ENCODE data around the gene PKP3. TPM values are rescaled to one million over a fixed set of nuclear protein-coding genes. Genes with fewer than 3 reads are reported as not detected.
A peak's percentile ranks its signal among the peaks of the same experiment; 100 is the strongest.

The PKP3 gene
- total and polyA plus RNA-seq, 7 experiments from 2014 or later = not detected

- H3K4me1 ChIP-seq (ENCODE audit: control insufficient read depth in 2 of 2, insufficient read depth in 2 of 2, low read length in 2 of 2) = no peaks in the 10 kb centered on the region
- ChIA-PET CTCF (interaction anchor here (1.5 kb wide), 1 partner anchor 11 kb away, joined by 4 read pairs; no protein-coding TSS in a partner anchor), POLR2A (no interaction called here)
- no peaks in the 10 kb centered on the region for H3K36me3 Mint-ChIP-seq
- peaks cover 0 to 11% (median 0%) of the 10 kb centered on the region in 7 donors for H3K4me1 Mint-ChIP-seq
- no peaks in the 10 kb centered on the region for H3K27me3 ChIP-seq (ENCODE audit: control insufficient read depth in 2 of 2, insufficient read depth in 2 of 2, low read length in 2 of 2)
- no peak overlapping the region for H3K27ac Mint-ChIP-seq
- peaks cover 0 to 9% (median 0%) of the 10 kb centered on the region in 5 donors for H3K27me3 Mint-ChIP-seq
- ATAC-seq (no peak), DNase-seq (no peak)
- H3K4me3 Mint-ChIP-seq = peak overlapping the region in 2 of 10 donors; percentile 13 to 67
- H3K27ac ChIP-seq (ENCODE audit: low read depth, low read length) = no peak overlapping the region
- peaks cover 0 to 2% (median 0%) of the 10 kb centered on the region in 11 donors for H3K9me3 Mint-ChIP-seq
- intact Hi-C loops (cut with micrococcal nuclease) = no loop called here
- H3K4me3 ChIP-seq (ENCODE audit: low read length) = no peak overlapping the region
- H3K36me3 ChIP-seq (ENCODE audit: control insufficient read depth in 2 of 3, insufficient read depth in 3 of 3, low read length in 3 of 3) = no peaks in the 10 kb centered on the region
- H3K9me3 ChIP-seq (ENCODE audit: control insufficient read depth in 2 of 3, low read length in 3 of 3) = no peaks in the 10 kb centered on the region
Measured at GRCh38 chr11:394858-395655, 1.0 kb downstream of the PKP3 start.

- no peaks in the 10 kb centered on the region for H3K36me3 Mint-ChIP-seq
- H3K9me3 Mint-ChIP-seq = peaks cover 0 to 2% (median 0%) of the 10 kb centered on the region in 11 donors
- H3K4me3 ChIP-seq (ENCODE audit: low read length) = no peak overlapping the region
- H3K9me3 ChIP-seq (ENCODE audit: control insufficient read depth in 2 of 3, low read length in 3 of 3) = no peaks in the 10 kb centered on the region
- H3K36me3 ChIP-seq (ENCODE audit: control insufficient read depth in 2 of 3, insufficient read depth in 3 of 3, low read length in 3 of 3) = no peaks in the 10 kb centered on the region
- CTCF ChIA-PET = interaction anchor here (1.2 to 1.5 kb wide), 2 partner anchors 11 to 91 kb away, joined by 3 to 4 read pairs; no protein-coding TSS in a partner anchor
- peaks cover 0 to 11% (median 0%) of the 10 kb centered on the region in 7 donors for H3K4me1 Mint-ChIP-seq
- intact Hi-C loops (cut with micrococcal nuclease) = no loop called here
- H3K27me3 Mint-ChIP-seq = peaks cover 0 to 9% (median 0%) of the 10 kb centered on the region in 5 donors
- no peaks in the 10 kb centered on the region for H3K4me1 ChIP-seq (ENCODE audit: control insufficient read depth in 2 of 2, insufficient read depth in 2 of 2, low read length in 2 of 2)
- H3K4me3 Mint-ChIP-seq = peak overlapping the region in 3 of 10 donors; percentile 29 to 69 (median 32)
- no peak overlapping the region for H3K27ac ChIP-seq (ENCODE audit: low read depth, low read length)
- H3K27ac Mint-ChIP-seq = no peak overlapping the region
- DNase-seq (no peak), ATAC-seq (no peak)
- POLR2A ChIA-PET = interaction anchor here (1.1 to 1.8 kb wide), 3 partner anchors 9 to 53 kb away, joined by 4 to 11 read pairs (median 4); partner anchors contain the start of gene SIGIRR
- H3K27me3 ChIP-seq (ENCODE audit: control insufficient read depth in 2 of 2, insufficient read depth in 2 of 2, low read length in 2 of 2) = no peaks in the 10 kb centered on the region
Measured at GRCh38 chr11:395866-396265, 1.9 kb downstream of the PKP3 start.

DNA sequence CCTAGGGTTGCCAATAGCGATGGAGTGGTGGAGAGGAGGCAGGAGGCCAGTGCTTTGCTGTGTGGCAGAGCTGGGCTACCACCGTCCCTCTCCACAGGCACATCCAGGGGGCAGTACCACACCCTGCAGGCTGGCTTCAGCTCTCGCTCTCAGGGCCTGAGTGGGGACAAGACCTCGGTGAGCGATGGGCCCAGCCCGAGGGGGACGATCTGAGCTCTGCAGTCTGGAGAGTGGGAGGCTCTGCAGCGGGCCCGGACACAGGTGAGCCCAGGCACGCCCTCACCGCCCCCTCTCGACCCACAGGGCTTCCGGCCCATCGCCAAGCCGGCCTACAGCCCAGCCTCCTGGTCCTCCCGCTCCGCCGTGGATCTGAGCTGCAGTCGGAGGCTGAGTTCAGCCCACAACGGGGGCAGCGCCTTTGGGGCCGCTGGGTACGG lies 2.5 kb downstream of the PKP3 start:
- ChIA-PET CTCF (interaction anchor here (1.0 to 1.5 kb wide), 4 partner anchors 10 to 146 kb away, joined by 3 to 8 read pairs (median 4); no protein-coding TSS in a partner anchor), POLR2A (interaction anchor here (0.9 to 1.8 kb wide), 5 partner anchors 9 to 54 kb away, joined by 3 to 11 read pairs (median 4); partner anchors contain the start of genes PTDSS2 and SIGIRR)
- Mint-ChIP-seq H3K27ac (no peak overlapping the region), H3K4me1 (peaks cover 0 to 11% (median 0%) of the 10 kb centered on the region in 7 donors), H3K27me3 (peaks cover 0 to 9% (median 0%) of the 10 kb centered on the region in 5 donors), H3K9me3 (peaks cover 0 to 2% (median 0%) of the 10 kb centered on the region in 11 donors), H3K4me3 (peak overlapping the region in 4 of 10 donors; percentile 6 to 69 (median 28)), H3K36me3 (no peaks in the 10 kb centered on the region)
- no peaks in the 10 kb centered on the region for H3K4me1 ChIP-seq (ENCODE audit: control insufficient read depth in 2 of 2, insufficient read depth in 2 of 2, low read length in 2 of 2)
- no peaks in the 10 kb centered on the region for H3K36me3 ChIP-seq (ENCODE audit: control insufficient read depth in 2 of 3, insufficient read depth in 3 of 3, low read length in 3 of 3)
- no peak overlapping the region for H3K4me3 ChIP-seq (ENCODE audit: low read length)
- DNase-seq (no peak), ATAC-seq (peak; percentile 54)
- intact Hi-C loops (cut with micrococcal nuclease) = no loop called here
- no peak overlapping the region for H3K27ac ChIP-seq (ENCODE audit: low read depth, low read length)
- no peaks in the 10 kb centered on the region for H3K9me3 ChIP-seq (ENCODE audit: control insufficient read depth in 2 of 3, low read length in 3 of 3)
- no peaks in the 10 kb centered on the region for H3K27me3 ChIP-seq (ENCODE audit: control insufficient read depth in 2 of 2, insufficient read depth in 2 of 2, low read length in 2 of 2)

DNA sequence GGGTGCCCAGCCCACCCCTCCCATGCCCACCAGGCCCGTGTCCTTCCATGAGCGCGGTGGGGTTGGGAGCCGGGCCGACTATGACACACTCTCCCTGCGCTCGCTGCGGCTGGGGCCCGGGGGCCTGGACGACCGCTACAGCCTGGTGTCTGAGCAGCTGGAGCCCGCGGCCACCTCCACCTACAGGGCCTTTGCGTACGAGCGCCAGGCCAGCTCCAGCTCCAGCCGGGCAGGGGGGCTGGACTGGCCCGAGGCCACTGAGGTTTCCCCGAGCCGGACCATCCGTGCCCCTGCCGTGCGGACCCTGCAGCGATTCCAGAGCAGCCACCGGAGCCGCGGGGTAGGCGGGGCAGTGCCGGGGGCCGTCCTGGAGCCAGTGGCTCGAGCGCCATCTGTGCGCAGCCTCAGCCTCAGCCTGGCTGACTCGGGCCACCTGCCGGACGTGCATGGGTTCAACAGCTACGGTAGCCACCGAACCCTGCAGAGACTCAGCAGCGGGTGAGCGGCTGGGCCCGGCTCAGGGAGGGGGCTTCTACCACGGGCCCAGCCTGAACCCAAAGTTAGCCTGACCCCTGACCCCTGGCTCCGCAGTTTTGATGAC lies 3.0 kb downstream of the PKP3 start:
- Histone ChIP-seq H3K27me3 (ENCODE audit: control insufficient read depth in 2 of 2, insufficient read depth in 2 of 2, low read length in 2 of 2) (no peaks in the 10 kb centered on the region), H3K9me3 (ENCODE audit: control insufficient read depth in 2 of 3, low read length in 3 of 3) (no peaks in the 10 kb centered on the region), H3K36me3 (ENCODE audit: control insufficient read depth in 2 of 3, insufficient read depth in 3 of 3, low read length in 3 of 3) (no peaks in the 10 kb centered on the region), H3K4me3 (ENCODE audit: low read length) (no peak overlapping the region), H3K4me1 (ENCODE audit: control insufficient read depth in 2 of 2, insufficient read depth in 2 of 2, low read length in 2 of 2) (no peaks in the 10 kb centered on the region), H3K27ac (ENCODE audit: low read depth, low read length) (no peak overlapping the region)
- Mint-ChIP-seq H3K27ac (no peak overlapping the region), H3K4me1 (peaks cover 0 to 11% (median 0%) of the 10 kb centered on the region in 7 donors), H3K27me3 (peaks cover 0 to 9% (median 0%) of the 10 kb centered on the region in 5 donors), H3K36me3 (no peaks in the 10 kb centered on the region), H3K4me3 (peak overlapping the region in 4 of 10 donors; percentile 29 to 69 (median 46)), H3K9me3 (peaks cover 0 to 2% (median 0%) of the 10 kb centered on the region in 11 donors)
- CTCF ChIA-PET = interaction anchor here (1.0 to 1.3 kb wide), 3 partner anchors 54 to 146 kb away, joined by 3 to 8 read pairs (median 5); no protein-coding TSS in a partner anchor
- DNase-seq (peak in 1 of 9 donors; percentile 46), ATAC-seq (peak; percentile 77)
- POLR2A ChIA-PET = interaction anchor here (0.9 to 1.8 kb wide), 4 partner anchors 8 to 53 kb away, joined by 3 to 11 read pairs (median 6); partner anchors contain the start of genes PTDSS2 and SIGIRR
- intact Hi-C loops (cut with micrococcal nuclease) = loop anchor here in 1 of 2 donors (1.0 kb wide), 2 partner anchors 92 to 147 kb away; no protein-coding TSS in a partner anchor

GRCh38 chr11:398826-399225 lies 4.8 kb downstream of the PKP3 start:
- ATAC-seq = no peak

DNA sequence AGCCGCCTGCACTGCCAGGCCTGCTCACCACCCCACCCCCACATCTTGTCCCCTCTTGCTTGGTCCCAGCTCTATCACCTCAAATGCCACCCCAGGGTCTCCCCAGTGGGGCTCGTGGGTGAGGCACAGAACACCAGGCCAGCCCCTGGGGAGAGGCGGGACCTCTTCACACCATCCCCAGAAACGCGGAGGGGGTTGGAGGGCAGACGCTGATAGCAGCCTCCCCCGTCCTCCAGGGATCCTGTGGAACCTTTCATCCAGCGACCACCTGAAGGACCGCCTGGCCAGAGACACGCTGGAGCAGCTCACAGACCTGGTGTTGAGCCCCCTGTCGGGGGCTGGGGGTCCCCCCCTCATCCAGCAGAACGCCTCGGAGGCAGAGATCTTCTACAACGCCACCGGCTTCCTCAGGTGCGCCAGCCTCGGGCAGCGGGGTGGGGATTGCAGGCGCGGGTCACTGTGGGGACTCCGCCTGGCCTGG lies 5.8 kb downstream of the PKP3 start:
- Histone ChIP-seq H3K4me1 (ENCODE audit: control insufficient read depth in 2 of 2, insufficient read depth in 2 of 2, low read length in 2 of 2) (no peaks in the 10 kb centered on the region), H3K4me3 (ENCODE audit: low read length) (no peak overlapping the region), H3K27me3 (ENCODE audit: control insufficient read depth in 2 of 2, insufficient read depth in 2 of 2, low read length in 2 of 2) (no peaks in the 10 kb centered on the region), H3K27ac (ENCODE audit: low read depth, low read length) (no peak overlapping the region), H3K9me3 (ENCODE audit: control insufficient read depth in 2 of 3, low read length in 3 of 3) (no peaks in the 10 kb centered on the region), H3K36me3 (ENCODE audit: control insufficient read depth in 2 of 3, insufficient read depth in 3 of 3, low read length in 3 of 3) (peaks cover 0 to under 1% (median 0%) of the 10 kb centered on the region in 3 experiments)
- intact Hi-C loops (cut with micrococcal nuclease) = no loop called here
- peak overlapping the region in 1 of 9 donors; percentile 21 for H3K27ac Mint-ChIP-seq
- ATAC-seq = no peak
- H3K9me3 Mint-ChIP-seq = peaks cover 0 to 2% (median 0%) of the 10 kb centered on the region in 11 donors
- DNase-seq = peak in 1 of 9 donors; percentile 5
- POLR2A ChIA-PET = no interaction called here
- H3K4me1 Mint-ChIP-seq = peaks cover 0 to 10% (median 0%) of the 10 kb centered on the region in 7 donors
- peak overlapping the region in 2 of 10 donors; percentile 51 to 61 for H3K4me3 Mint-ChIP-seq
- no peaks in the 10 kb centered on the region for H3K36me3 Mint-ChIP-seq
- H3K27me3 Mint-ChIP-seq = peaks cover 0 to 9% (median 0%) of the 10 kb centered on the region in 5 donors
- CTCF ChIA-PET = no interaction called here

More at GRCh38 chr11:398826-399225, 4.8 kb downstream of the PKP3 start:
- Histone ChIP-seq H3K9me3 (ENCODE audit: control insufficient read depth in 2 of 3, low read length in 3 of 3) (no peaks in the 10 kb centered on the region), H3K27ac (ENCODE audit: low read depth, low read length) (no peak overlapping the region), H3K4me1 (ENCODE audit: control insufficient read depth in 2 of 2, insufficient read depth in 2 of 2, low read length in 2 of 2) (no peaks in the 10 kb centered on the region), H3K36me3 (ENCODE audit: control insufficient read depth in 2 of 3, insufficient read depth in 3 of 3, low read length in 3 of 3) (no peaks in the 10 kb centered on the region), H3K27me3 (ENCODE audit: control insufficient read depth in 2 of 2, insufficient read depth in 2 of 2, low read length in 2 of 2) (no peaks in the 10 kb centered on the region), H3K4me3 (ENCODE audit: low read length) (no peak overlapping the region)
- peaks cover 0 to 2% (median 0%) of the 10 kb centered on the region in 11 donors for H3K9me3 Mint-ChIP-seq
- peaks cover 0 to 11% (median 0%) of the 10 kb centered on the region in 7 donors for H3K4me1 Mint-ChIP-seq
- ChIA-PET POLR2A (no interaction called here), CTCF (no interaction called here)
- DNase-seq = no peak
- no peaks in the 10 kb centered on the region for H3K36me3 Mint-ChIP-seq
- H3K4me3 Mint-ChIP-seq = peak overlapping the region in 2 of 10 donors; percentile 45
- intact Hi-C loops (cut with micrococcal nuclease) = no loop called here
- peak overlapping the region in 1 of 9 donors; percentile 69 for H3K27ac Mint-ChIP-seq
- peaks cover 0 to 9% (median 0%) of the 10 kb centered on the region in 5 donors for H3K27me3 Mint-ChIP-seq

Data from naive thymus-derived CD4-positive, alpha-beta T cell (primary cell).